Natural killer cell treated with Interleukin-12 subunit alpha and Interleukin-12 subunit beta and Interleukin-15 and Interleukin-18, amount 100 ng/mL, for 72 hours (primary cell): ENCODE measurements around the gene IGFBPL1. TPM values are rescaled to one million over a fixed set of nuclear protein-coding genes. Genes with fewer than 3 reads are reported as not detected.
"Not testable (repeated sequence)": the region's sequence is repeated elsewhere in the genome, so short reads cannot be mapped to it uniquely, and the experiment has no call there.

ENCODE experiments used
- ATAC-seq, 2 donors: fragments of 150-1000 bp; cut with Tn5 transposase in 1 of 2; sonication (Bioruptor Pico), chemical (Tn5 transposase) in 1 of 2; 2 replicates each; pipeline ENCODE4 v1.10.0; 2021
- DNase-seq: peaks from one replicate; pipeline ENCODE4 v3.0.0; 2022; ENCODE audit warnings: low spot score
- H3K27ac Mint-ChIP-seq, 2 donors: 1 replicate in 1 of 2; 2 replicates in 1 of 2; pipeline ENCODE4 v1.8.0; 2022; ENCODE audit warnings: mixed read lengths in 2 of 2, mild to moderate bottlenecking in 1 of 2, moderate library complexity in 1 of 2
- H3K27me3 Mint-ChIP-seq, 2 donors: 1 replicate in 1 of 2; 2 replicates in 1 of 2; pipeline ENCODE4 v1.8.0; 2022; ENCODE audit warnings: mixed read lengths in 2 of 2
- H3K36me3 Mint-ChIP-seq: one replicate; pipeline ENCODE4 v1.8.0; 2022; ENCODE audit warnings: mixed read lengths
- H3K4me1 Mint-ChIP-seq, 2 donors: 1 replicate in 1 of 2; 2 replicates in 1 of 2; pipeline ENCODE4 v1.8.0; 2022; ENCODE audit warnings: low read depth in 2 of 2, mixed read lengths in 2 of 2, mild to moderate bottlenecking in 1 of 2
- H3K4me3 Mint-ChIP-seq: one replicate; pipeline ENCODE4 v1.8.0; 2022; ENCODE audit warnings: mixed read lengths
- H3K9me3 Mint-ChIP-seq: 2 replicates; pipeline ENCODE4 v1.8.0; 2022; ENCODE audit warnings: mixed read lengths
- total RNA-seq, 2 donors: library from RNA; stranded (reverse); gene quantifications; one replicate each; pipeline ENCODE4 v1.2.3, GENCODE V29; 2022

IGFBPL1 gene
- total RNA-seq, 2 donors from 2014 or later: not detected

DNA sequence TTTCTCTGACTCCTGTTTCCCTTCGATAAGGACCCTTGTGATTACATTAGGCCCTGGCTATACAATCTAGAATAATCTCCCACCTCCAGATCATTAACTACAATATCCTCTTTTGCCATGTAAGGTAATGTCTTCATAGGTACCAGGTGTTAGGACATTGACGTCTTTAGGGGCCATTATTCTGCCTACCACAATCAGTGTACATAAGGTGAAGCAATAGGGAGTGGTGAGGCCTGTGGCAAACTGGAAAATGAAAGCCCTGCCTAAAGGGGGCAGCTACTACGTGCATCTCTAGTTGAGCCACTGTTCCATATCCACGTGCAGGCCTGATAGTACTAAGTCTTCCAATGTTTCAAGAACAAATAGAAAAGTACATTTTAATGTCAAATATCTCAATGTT, 36.5 kb downstream of the IGFBPL1 start:
- H3K27me3 Mint-ChIP-seq: peaks cover 19 to 21% of the 10 kb centered on the region in 2 donors

DNA sequence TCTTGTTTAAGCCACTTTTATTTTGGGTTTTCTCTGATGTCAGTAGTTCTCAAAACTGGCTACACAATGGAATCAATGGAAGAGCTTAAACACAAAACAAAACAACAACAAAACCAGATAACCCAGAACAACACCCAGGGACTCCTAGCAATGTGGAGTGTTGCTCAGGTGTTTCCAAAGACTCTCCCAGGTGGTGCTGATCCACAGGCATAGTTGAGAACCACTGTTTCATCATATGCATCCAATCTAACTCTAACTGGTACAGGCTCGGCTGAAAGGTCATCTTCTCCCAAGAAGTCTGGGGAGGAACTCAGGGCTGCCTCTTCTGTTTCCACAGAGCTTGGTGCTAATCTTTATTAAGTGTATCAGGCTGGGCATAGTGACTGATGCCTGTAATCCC, 37.2 kb downstream of the IGFBPL1 start:
- H3K4me1 Mint-ChIP-seq: peaks cover 2 to 6% of the 10 kb centered on the region in 2 donors

More for the DNA sequence above, 36.5 kb downstream of the IGFBPL1 start:
- H3K27ac Mint-ChIP-seq: no peak overlapping the region
- ATAC-seq (no peak), DNase-seq (peak; percentile 5)
- H3K4me1 Mint-ChIP-seq: peaks cover 5 to 9% of the 10 kb centered on the region in 2 donors
- no peak overlapping the region for H3K4me3 Mint-ChIP-seq
- H3K36me3 Mint-ChIP-seq: no peaks in the 10 kb centered on the region
- H3K9me3 Mint-ChIP-seq: no peaks in the 10 kb centered on the region

DNA sequence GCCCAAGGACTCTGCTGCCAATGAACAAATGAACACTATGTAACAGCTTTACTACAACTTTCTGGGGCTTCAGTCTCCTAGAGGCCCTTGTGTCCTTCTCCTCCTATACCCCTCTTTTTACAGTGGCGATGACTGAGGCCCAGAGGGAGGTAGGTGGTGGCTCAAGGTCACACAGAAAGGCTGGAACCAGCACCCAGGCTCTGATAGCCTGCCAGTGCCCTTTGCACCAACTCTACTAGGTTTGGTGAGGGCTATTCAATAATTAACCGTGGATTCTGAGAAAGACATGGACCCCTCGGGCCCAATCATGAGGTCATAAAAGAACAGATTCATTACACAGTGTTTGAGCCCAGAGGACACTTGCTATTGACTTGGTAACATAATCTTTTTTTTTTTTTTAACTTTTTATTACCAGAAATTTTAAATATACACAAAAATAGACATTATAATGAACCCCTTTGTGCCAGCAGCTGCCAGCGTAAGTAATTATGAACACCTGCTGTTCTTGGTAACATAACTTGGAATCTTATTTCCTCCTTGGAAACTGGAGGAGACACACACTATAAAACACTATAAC, 37.8 kb downstream of the IGFBPL1 start:
- H3K36me3 Mint-ChIP-seq: no peaks in the 10 kb centered on the region
- ATAC-seq (no peak), DNase-seq (no peak)
- no peaks in the 10 kb centered on the region for H3K9me3 Mint-ChIP-seq
- H3K27me3 Mint-ChIP-seq: peaks cover 19 to 21% of the 10 kb centered on the region in 2 donors
- H3K4me3 Mint-ChIP-seq: no peak overlapping the region
- H3K4me1 Mint-ChIP-seq: peaks cover 0 to 4% of the 10 kb centered on the region in 2 donors
- H3K27ac Mint-ChIP-seq: no peak overlapping the region

More for the DNA sequence above, 37.2 kb downstream of the IGFBPL1 start:
- Mint-ChIP-seq H3K9me3 (no peaks in the 10 kb centered on the region), H3K36me3 (no peaks in the 10 kb centered on the region), H3K27ac (no peak overlapping the region), H3K27me3 (peaks cover 19 to 21% of the 10 kb centered on the region in 2 donors), H3K4me3 (no peak overlapping the region)
- ATAC-seq (no peak), DNase-seq (no peak)

DNA sequence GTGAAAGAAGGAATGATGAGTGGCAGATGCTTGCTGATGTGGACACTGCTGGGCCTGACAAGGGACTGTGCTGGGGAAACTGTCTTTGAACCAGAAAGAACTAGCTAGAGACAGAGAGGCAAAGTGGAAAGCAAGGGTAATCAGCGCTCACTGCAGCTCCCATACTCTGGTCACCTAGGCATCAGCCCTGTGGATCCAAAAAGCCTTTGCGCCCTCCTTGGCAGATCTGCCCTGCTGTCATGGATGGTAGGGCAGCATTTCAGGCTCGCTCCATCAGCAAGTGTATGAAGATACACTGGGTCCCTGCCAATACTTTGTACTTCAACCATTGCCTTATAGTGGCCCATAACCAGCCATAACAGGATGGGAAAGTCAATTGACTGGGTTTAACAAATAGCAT, 38.4 kb downstream of the IGFBPL1 start:
- no peaks in the 10 kb centered on the region for H3K9me3 Mint-ChIP-seq
- H3K4me1 Mint-ChIP-seq: peaks cover 0 to under 1% of the 10 kb centered on the region in 2 donors
- no peaks in the 10 kb centered on the region for H3K36me3 Mint-ChIP-seq
- H3K27ac Mint-ChIP-seq: no peak overlapping the region
- ATAC-seq: no peak
- peaks cover 14 to 19% of the 10 kb centered on the region in 2 donors for H3K27me3 Mint-ChIP-seq
- DNase-seq: no peak
- no peak overlapping the region for H3K4me3 Mint-ChIP-seq

DNA sequence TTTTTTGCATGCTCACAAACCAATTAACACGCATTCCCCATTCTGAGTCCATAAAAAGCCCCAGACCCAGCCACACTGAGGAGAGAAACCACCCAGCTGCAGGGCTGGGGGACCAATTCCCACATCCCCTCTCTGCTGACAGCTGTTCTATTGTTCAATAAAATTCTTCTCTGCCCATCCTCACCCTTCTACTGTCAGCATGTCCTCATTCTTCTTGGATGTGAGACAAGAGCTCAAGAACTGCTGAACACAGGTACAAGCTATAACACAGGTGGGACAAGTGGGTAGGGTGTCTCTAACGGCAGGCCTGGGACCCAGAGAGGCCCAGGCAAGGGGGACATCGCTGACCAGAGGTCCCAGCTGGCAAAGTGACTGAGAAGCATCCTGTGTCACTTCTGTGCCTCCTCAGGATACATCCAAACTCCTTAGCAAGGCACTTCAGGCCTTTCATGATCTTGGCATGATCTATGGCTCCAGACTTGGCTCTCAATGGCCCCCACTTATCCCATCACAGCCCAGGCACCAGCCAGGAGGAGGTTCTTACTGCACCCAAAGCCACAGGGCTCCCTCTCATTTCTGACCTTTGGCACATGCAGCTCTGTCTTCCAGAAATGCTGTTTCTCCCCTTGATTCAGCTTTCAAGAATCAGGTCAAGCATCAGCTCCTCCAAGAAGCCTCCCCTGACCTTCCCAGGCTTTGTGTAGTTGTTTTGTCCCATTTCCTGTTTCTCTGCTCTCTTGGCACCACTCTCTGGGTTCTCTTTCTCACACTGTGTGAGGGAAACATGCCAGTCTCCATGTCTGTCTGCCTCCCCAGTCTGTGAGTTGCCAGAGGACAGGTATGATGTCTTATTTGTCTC, 39.0 kb downstream of the IGFBPL1 start:
- Mint-ChIP-seq H3K27me3 (peaks cover 12 to 17% of the 10 kb centered on the region in 2 donors), H3K27ac (no peak overlapping the region), H3K36me3 (no peaks in the 10 kb centered on the region), H3K9me3 (no peaks in the 10 kb centered on the region), H3K4me1 (no peaks in the 10 kb centered on the region), H3K4me3 (no peak overlapping the region)
- peak; percentile 10 for DNase-seq
- ATAC-seq: no peak

DNA sequence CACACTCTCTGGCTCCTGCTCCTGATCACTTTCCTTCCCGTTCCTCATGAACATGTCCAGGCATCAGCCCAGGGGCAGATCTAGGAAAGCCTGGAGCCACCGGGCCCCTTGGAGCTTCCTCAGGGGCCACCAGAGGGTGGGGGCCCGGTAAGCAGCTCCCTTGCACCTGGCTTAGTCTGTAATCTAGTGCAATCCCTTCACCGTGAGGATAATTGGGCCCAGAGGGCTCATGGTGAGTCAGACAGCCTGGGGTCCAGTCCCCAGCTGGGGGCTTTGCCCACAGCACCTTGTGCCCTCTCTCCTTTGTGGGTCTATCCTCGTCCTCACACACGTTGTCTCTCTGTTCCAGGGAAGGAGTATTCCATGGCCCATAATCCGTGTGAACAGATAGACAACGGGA, 42.1 kb downstream of the IGFBPL1 start:
- no peak overlapping the region for H3K27ac Mint-ChIP-seq
- H3K9me3 Mint-ChIP-seq: no peaks in the 10 kb centered on the region
- H3K4me3 Mint-ChIP-seq: no peak overlapping the region
- H3K4me1 Mint-ChIP-seq: no peaks in the 10 kb centered on the region
- peaks cover 12 to 17% of the 10 kb centered on the region in 2 donors for H3K27me3 Mint-ChIP-seq
- H3K36me3 Mint-ChIP-seq: no peaks in the 10 kb centered on the region
- no peak for ATAC-seq
- DNase-seq: peak; percentile 40

DNA sequence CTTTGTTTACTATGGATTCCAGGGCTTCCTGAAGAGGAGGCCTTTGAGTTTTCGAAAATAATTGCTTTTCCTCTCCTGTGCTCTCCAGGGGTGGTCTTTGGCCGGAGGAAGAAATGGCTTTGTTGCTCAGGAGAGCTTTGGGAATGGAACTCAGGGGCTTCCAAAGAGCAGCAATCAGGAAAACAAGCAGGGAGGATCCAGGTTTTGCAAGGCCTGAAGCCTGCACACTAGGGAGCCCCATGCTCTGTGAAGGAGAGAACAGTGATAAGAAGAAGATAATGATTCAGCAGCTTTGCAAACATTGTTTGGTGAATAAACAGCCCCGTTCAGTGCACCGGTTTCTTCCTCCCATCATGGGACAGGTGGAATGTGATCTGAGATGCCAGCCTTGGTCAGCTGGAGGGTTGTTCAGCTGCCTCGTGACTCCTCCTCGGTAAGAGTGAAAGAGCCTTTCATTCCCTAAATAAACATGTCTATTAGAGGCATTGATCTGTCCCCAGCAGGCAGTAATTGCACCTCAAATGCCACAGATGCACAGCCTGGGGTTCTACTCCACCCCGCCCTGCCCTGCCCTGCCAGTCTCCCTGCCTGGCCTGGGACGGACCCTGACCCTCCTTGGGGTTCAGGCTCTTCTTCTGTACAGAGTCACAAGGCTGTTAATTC, 43.3 kb downstream of the IGFBPL1 start:
- Mint-ChIP-seq H3K36me3 (no peaks in the 10 kb centered on the region), H3K9me3 (no peaks in the 10 kb centered on the region), H3K4me3 (no peak overlapping the region), H3K4me1 (no peaks in the 10 kb centered on the region), H3K27me3 (peaks cover 12 to 17% of the 10 kb centered on the region in 2 donors), H3K27ac (no peak overlapping the region)
- DNase-seq: no peak
- no peak for ATAC-seq

DNA sequence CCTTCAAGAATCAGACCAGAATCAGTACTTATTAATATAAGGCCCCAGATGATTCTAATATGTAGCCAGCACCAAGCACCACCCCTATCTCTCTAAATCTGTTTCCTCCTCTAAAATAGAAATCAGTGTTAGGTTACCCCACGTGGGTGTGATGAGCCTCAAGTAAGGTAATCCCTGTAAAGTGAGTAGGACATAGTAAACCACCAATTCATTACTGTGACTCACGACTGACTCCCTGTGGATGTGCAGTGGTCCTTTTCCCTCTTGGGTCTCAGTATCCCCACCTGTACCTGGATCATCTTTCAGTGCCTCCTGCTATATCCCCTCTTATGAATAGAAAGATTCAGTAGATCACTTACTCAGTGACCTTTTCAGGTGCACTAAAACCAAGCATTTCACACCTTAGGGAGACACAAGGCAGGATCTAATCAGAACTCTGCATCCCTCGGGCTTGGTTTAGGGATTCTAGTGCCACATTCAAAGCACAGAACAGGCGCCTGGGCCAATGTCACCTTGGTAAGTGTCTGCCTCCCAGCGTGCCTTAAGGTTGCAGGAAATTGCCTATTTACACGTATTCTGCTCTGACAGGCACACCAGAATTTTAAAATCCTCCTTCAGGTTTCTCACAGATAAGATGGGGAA, 43.9 kb downstream of the IGFBPL1 start:
- peaks cover 12 to 16% of the 10 kb centered on the region in 2 donors for H3K27me3 Mint-ChIP-seq
- H3K4me1 Mint-ChIP-seq: no peaks in the 10 kb centered on the region
- no peak overlapping the region for H3K4me3 Mint-ChIP-seq
- DNase-seq (no peak), ATAC-seq (no peak)
- H3K27ac Mint-ChIP-seq: no peak overlapping the region
- H3K9me3 Mint-ChIP-seq: no peaks in the 10 kb centered on the region
- no peaks in the 10 kb centered on the region for H3K36me3 Mint-ChIP-seq

DNA sequence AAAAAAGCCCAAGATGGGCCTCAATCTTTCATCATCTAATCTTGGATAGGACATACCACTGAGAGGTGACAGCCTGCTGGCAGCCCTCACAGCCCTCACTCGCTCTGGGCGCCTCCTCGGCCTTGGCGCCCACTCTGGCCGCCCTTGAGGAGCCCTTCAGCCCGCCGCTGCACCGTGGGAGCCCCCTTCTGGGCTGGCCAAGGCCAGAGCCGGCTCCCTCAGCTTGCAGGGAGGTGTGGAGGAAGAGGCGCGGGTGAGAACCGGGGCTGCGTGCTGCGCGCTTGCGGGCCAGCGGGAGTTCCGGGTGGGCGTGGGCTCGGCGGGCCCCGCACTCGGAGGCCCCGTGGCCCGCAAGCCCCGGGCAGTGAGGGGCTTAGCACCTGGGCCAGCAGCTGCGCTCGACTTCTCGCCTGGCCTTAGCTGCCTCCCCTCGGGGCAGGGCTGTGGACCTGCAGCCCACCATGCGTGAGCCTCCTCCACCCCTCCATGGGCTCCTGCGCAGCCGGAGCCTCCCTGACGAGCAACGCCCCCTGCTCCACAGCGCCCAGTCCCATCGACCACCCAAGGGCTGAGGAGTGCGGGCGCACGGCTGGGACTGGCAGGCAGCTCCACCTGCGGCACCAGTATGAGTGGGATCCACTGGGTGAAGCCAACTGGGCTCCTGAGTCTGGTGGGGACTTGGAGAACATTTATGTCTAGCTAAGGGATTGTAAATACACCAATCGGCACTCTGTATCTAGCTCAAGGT, 46.7 kb downstream of the IGFBPL1 start:
- H3K36me3 Mint-ChIP-seq, H3K4me1 Mint-ChIP-seq, H3K9me3 Mint-ChIP-seq, DNase-seq, H3K4me3 Mint-ChIP-seq, H3K27ac Mint-ChIP-seq: not testable (repeated sequence)
- H3K27me3 Mint-ChIP-seq: peaks cover 4 to 16% of the 10 kb centered on the region in 2 donors
- peak in 1 of 2 donors; percentile 18 for ATAC-seq

DNA sequence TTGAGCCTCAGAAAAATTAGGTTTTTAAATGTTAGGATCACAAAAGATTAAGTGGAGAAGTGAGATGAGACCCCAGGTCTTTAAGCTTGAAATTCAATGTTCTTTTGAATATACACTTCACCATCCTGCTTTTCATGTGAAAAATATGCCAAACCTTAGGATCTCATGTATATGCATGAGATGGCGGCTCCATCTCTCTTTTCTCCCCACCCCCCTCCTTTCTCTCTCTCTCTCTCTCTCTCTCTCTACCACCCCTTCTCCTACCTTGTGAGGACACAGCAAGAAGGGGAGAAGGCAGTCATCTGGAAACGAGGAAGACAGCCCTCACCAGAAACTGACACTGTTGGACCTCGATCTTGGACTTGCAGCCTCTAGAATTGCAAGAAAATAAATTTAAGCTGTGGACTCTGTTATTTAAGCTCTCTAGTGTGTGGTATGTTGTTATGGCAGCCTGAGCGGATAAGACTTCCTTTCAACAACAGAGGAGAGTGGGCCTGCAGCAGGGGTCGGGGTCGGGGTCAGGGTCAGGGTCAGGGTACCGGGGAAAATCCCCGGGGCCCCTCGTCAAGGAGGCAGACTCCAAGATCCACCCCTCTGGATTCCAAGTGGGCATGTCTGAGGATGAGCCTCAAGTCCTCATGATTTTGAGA, 48.1 kb downstream of the IGFBPL1 start:
- Mint-ChIP-seq H3K36me3 (no peaks in the 10 kb centered on the region), H3K27me3 (peaks cover 7 to 23% of the 10 kb centered on the region in 2 donors), H3K4me1 (no peaks in the 10 kb centered on the region)

DNA sequence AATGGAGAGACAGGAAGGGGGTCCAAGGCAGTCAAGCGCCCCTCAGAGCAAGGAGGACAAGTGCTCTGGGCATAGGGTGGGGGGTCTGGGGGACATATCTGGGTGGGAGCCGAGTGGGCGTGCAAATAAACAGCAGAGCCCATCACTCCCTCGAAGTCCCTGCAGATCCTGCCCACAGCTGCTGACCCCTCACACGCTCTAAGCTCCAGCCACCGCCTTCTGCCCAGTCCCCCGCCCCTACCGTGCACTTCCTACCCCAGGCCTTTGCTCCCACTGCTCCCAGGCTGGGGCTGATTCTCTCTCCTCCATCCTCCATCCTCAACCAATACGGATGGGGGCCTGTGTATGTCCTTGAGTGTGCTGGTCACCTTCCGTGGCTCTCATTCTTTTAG, 48.7 kb downstream of the IGFBPL1 start:
- no peak overlapping the region for H3K4me3 Mint-ChIP-seq
- H3K27ac Mint-ChIP-seq: no peak overlapping the region
- H3K9me3 Mint-ChIP-seq: no peaks in the 10 kb centered on the region
- H3K4me1 Mint-ChIP-seq: no peaks in the 10 kb centered on the region
- ATAC-seq: no peak
- H3K36me3 Mint-ChIP-seq: no peaks in the 10 kb centered on the region
- DNase-seq: no peak
- H3K27me3 Mint-ChIP-seq: peaks cover 10 to 23% of the 10 kb centered on the region in 2 donors

More for the DNA sequence above, 48.1 kb downstream of the IGFBPL1 start:
- Mint-ChIP-seq H3K4me3 (no peak overlapping the region), H3K9me3 (no peaks in the 10 kb centered on the region), H3K27ac (no peak overlapping the region)
- ATAC-seq (no peak), DNase-seq (no peak)

DNA sequence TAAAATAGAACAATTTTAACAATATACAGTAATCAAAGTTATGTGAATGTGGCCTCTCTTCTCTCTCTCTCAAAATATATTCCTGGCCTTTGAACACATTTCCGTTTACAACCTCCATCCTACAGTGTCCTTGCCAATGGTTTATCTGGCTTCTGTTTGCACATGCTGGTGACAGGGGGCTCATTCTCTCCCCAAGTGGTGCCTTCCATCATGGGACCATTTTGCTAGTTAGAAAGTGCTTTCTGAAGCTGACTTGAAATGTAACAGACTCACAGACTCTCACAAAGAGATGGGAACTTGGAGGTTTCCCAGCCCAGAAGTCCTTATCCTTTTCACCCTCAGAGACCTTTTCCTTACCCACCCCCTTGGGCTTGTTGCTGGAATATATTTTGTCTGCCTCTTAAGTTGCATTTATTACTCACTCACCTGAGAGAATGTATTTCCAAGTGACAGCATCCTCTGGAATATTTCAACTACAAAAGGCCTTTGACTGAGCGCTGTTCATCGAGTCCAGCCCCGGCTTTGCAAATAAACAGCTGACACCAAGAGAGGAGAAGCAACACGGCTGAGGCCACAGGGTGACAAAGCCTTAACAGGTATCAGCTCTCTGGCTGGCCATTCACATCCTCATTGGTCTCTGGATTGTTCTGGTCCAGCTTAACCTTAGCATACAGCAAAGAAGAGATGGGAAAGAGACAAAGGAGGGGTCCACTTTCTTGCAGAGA, 49.2 kb downstream of the IGFBPL1 start:
- H3K36me3 Mint-ChIP-seq: no peaks in the 10 kb centered on the region
- H3K4me3 Mint-ChIP-seq: no peak overlapping the region
- no peaks in the 10 kb centered on the region for H3K4me1 Mint-ChIP-seq
- H3K9me3 Mint-ChIP-seq: no peaks in the 10 kb centered on the region
- H3K27me3 Mint-ChIP-seq: peaks cover 10 to 23% of the 10 kb centered on the region in 2 donors
- ATAC-seq (no peak), DNase-seq (no peak)
- no peak overlapping the region for H3K27ac Mint-ChIP-seq
